Daoy (cell line): Measurements from ENCODE around the gene SAXO2. TPM values are rescaled to one million over a fixed set of nuclear protein-coding genes. Genes with fewer than 3 reads are reported as not detected.
"Not testable (repeated sequence)": the region's sequence is repeated elsewhere in the genome, so short reads cannot be mapped to it uniquely, and the experiment has no call there.

Experiments
- DNase-seq: peaks from one replicate; pipeline ENCODE4 v3.0.0-alpha.2; 2015; ENCODE audit warnings: low read depth
- total RNA-seq: library from RNA; depleted of rRNA; stranded (reverse); fragments of >200 nt; shearing (Covaris generic); gene quantifications from 2 replicates; pipeline ENCODE4 v1.2.3, GENCODE V29; 2014

The SAXO2 gene
- total RNA-seq, 1 experiment from 2014 or later = 1.8 TPM

- DNase-seq = not testable (repeated sequence)
Observed at GRCh38 chr15:82313951-82314768, 51.5 kb downstream of the SAXO2 start.

- no peak for DNase-seq
Observed at GRCh38 chr15:82314769-82315518, 52.3 kb downstream of the SAXO2 start.

GRCh38 chr15:82315519-82316246, 53.1 kb downstream of the SAXO2 start:
- no peak for DNase-seq

GRCh38 chr15:82316247-82317090, 53.9 kb downstream of the SAXO2 start:
- DNase-seq = not testable (repeated sequence)

GRCh38 chr15:82317091-82317489, 54.5 kb downstream of the SAXO2 start:
- no peak for DNase-seq

- DNase-seq = not testable (repeated sequence)
Observed at GRCh38 chr15:82317516-82317915, 54.9 kb downstream of the SAXO2 start.

- DNase-seq = not testable (repeated sequence)
Observed at GRCh38 chr15:82318281-82318680, 55.7 kb downstream of the SAXO2 start.

- DNase-seq = not testable (repeated sequence)
Observed at GRCh38 chr15:82319522-82320278, 57.1 kb downstream of the SAXO2 start.

- DNase-seq = not testable (repeated sequence)
Observed at GRCh38 chr15:82320861-82321260, 58.2 kb downstream of the SAXO2 start.

- DNase-seq = not testable (repeated sequence)
Observed at GRCh38 chr15:82322488-82322887, 59.9 kb downstream of the SAXO2 start.

GRCh38 chr15:82324831-82325230, 62.2 kb downstream of the SAXO2 start:
- not testable (repeated sequence) for DNase-seq

GRCh38 chr15:82325646-82326045, 63.0 kb downstream of the SAXO2 start:
- not testable (repeated sequence) for DNase-seq

- DNase-seq = not testable (repeated sequence)
Observed at GRCh38 chr15:82326896-82327295, 64.3 kb downstream of the SAXO2 start.

GRCh38 chr15:82327372-82327771, 64.8 kb downstream of the SAXO2 start:
- not testable (repeated sequence) for DNase-seq

- DNase-seq = not testable (repeated sequence)
Observed at GRCh38 chr15:82329039-82329438, 66.4 kb downstream of the SAXO2 start.

- DNase-seq = not testable (repeated sequence)
Observed at GRCh38 chr15:82330921-82331320, 68.3 kb downstream of the SAXO2 start.

- not testable (repeated sequence) for DNase-seq
Observed at GRCh38 chr15:82331576-82332304, 69.1 kb downstream of the SAXO2 start.

GRCh38 chr15:82332711-82333602, 70.3 kb downstream of the SAXO2 start:
- DNase-seq = not testable (repeated sequence)
